HCT116 (cell line): ENCODE measurements around the gene NOD1.

Source experiments
- ATF3 ChIP-seq: IDR thresholded peaks from 2 replicates; pipeline ENCODE4 v1.6.1; 2012
- CEBPB ChIP-seq: IDR thresholded peaks from 2 replicates; pipeline ENCODE4 v1.6.1; 2012; ENCODE audit warnings: low read depth
- CTCF ChIP-seq, 3 experiments: fragments of 200-600 bp in 1 of 3; sonication (generic) in 1 of 3; IDR thresholded peaks in 2 of 3; conservative IDR thresholded peaks in 1 of 3; 2 replicates each; pipeline ENCODE4 v1.5.1; 2012 to 2017; ENCODE audit warnings: low read depth in 2 of 3, low read length in 2 of 3, antibody characterized with exemption in 1 of 3, borderline replicate concordance in 1 of 3, control low read depth in 1 of 3, mild to moderate bottlenecking in 1 of 3, mixed read lengths in 1 of 3, mixed run types in 1 of 3, moderate library complexity in 1 of 3; ENCODE audit not compliant: insufficient read depth in 1 of 3
- EGR1 ChIP-seq: IDR thresholded peaks from 2 replicates; pipeline ENCODE4 v1.6.1; 2012; ENCODE audit warnings: low read depth
- ELF1 ChIP-seq: IDR thresholded peaks from 2 replicates; pipeline ENCODE4 v1.6.1; 2012; ENCODE audit warnings: low read depth, borderline replicate concordance
- EZH2 ChIP-seq: fragments of 200-600 bp; sonication (generic); IDR thresholded peaks from 2 replicates; pipeline ENCODE4 v1.6.1; 2017; ENCODE audit warnings: antibody characterized with exemption, mixed run types
- POLR2A ChIP-seq: IDR thresholded peaks from 2 replicates; pipeline ENCODE4 v1.7.0; 2011; ENCODE audit warnings: borderline replicate concordance; ENCODE audit not compliant: insufficient read depth, insufficient read length; ENCODE audit errors: extremely low read depth
- POLR2AphosphoS5 ChIP-seq: IDR thresholded peaks from 2 replicates; pipeline ENCODE4 v1.6.1; 2011; ENCODE audit warnings: mild to moderate bottlenecking, low read depth, low read length, moderate library complexity
- SIN3A ChIP-seq: IDR thresholded peaks from 2 replicates; pipeline ENCODE4 v1.6.1; 2012; ENCODE audit warnings: low read depth
- ZBTB33 ChIP-seq: IDR thresholded peaks from 2 replicates; pipeline ENCODE4 v1.6.1; 2011; ENCODE audit warnings: mild to moderate bottlenecking, low read length, moderate library complexity; ENCODE audit not compliant: insufficient replicate concordance; ENCODE audit errors: extremely low read depth
- ZFX ChIP-seq: fragments of 450-650 bp; IDR thresholded peaks from 2 replicates; pipeline ENCODE4 v1.6.1; 2017
- ZNF274 ChIP-seq: fragments of 200-500 bp; sonication (Bioruptor generic); IDR thresholded peaks from 2 replicates; pipeline ENCODE4 v1.6.1; 2014; ENCODE audit warnings: mild to moderate bottlenecking, low read depth, low read length, inconsistent platforms
- TF ChIP-seq, protein P1 (sequence below): IDR thresholded peaks from 2 replicates; pipeline ENCODE4 v1.6.1; 2012; ENCODE audit warnings: low read depth

- TF ChIP-seq POLR2A: no peak
- TF ChIP-seq, protein P1, sequence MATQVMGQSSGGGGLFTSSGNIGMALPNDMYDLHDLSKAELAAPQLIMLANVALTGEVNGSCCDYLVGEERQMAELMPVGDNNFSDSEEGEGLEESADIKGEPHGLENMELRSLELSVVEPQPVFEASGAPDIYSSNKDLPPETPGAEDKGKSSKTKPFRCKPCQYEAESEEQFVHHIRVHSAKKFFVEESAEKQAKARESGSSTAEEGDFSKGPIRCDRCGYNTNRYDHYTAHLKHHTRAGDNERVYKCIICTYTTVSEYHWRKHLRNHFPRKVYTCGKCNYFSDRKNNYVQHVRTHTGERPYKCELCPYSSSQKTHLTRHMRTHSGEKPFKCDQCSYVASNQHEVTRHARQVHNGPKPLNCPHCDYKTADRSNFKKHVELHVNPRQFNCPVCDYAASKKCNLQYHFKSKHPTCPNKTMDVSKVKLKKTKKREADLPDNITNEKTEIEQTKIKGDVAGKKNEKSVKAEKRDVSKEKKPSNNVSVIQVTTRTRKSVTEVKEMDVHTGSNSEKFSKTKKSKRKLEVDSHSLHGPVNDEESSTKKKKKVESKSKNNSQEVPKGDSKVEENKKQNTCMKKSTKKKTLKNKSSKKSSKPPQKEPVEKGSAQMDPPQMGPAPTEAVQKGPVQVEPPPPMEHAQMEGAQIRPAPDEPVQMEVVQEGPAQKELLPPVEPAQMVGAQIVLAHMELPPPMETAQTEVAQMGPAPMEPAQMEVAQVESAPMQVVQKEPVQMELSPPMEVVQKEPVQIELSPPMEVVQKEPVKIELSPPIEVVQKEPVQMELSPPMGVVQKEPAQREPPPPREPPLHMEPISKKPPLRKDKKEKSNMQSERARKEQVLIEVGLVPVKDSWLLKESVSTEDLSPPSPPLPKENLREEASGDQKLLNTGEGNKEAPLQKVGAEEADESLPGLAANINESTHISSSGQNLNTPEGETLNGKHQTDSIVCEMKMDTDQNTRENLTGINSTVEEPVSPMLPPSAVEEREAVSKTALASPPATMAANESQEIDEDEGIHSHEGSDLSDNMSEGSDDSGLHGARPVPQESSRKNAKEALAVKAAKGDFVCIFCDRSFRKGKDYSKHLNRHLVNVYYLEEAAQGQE: no peak
- no peak for TF ChIP-seq CTCF (IDR thresholded peaks at IDR 0.05 in 2 of 3, conservative IDR thresholded peaks at IDR 0.05 in 1 of 3; ENCODE audit: borderline replicate concordance in 1 of 3, insufficient read depth in 1 of 3, low read depth in 2 of 3, low read length in 2 of 3)
- TF ChIP-seq ZNF274: no peak
- TF ChIP-seq EGR1: no peak
- TF ChIP-seq SIN3A: no peak
- no peak for TF ChIP-seq ELF1
- no peak for TF ChIP-seq ZBTB33
- no peak for TF ChIP-seq EZH2
- no peak for TF ChIP-seq POLR2AphosphoS5
- TF ChIP-seq ZFX: no peak
- no peak for TF ChIP-seq ATF3
- no peak for TF ChIP-seq CEBPB
Measured at GRCh38 chr7:30511494-30511893, 32.9 kb upstream of the NOD1 start.
